ENCODE measurements around the gene ANKRD39. TPM values are rescaled to one million over a fixed set of nuclear protein-coding genes. Genes with fewer than 3 reads are reported as not detected.

Gene ANKRD39
- total RNA-seq, 1 donor from 2014 or later: 21.5 TPM

- DNase-seq (ENCODE audit: extremely low read depth, low read depth, low spot score): no peak
These were observed 1.9 kb upstream of the ANKRD39 start for GRCh38 chr2:96859681-96860064.

- no peak for DNase-seq (ENCODE audit: extremely low read depth, low read depth, low spot score)
These were observed 1.4 kb upstream of the ANKRD39 start for GRCh38 chr2:96859099-96859649.

GRCh38 chr2:96856776-96857666 is 795 bp downstream of the ANKRD39 start:
- DNase-seq (ENCODE audit: extremely low read depth, low read depth, low spot score): no peak

- DNase-seq (ENCODE audit: extremely low read depth, low read depth, low spot score): no peak
These were observed 4.5 kb downstream of the ANKRD39 start for GRCh38 chr2:96853321-96853720.

- no peak for DNase-seq (ENCODE audit: extremely low read depth, low read depth, low spot score)
These were observed 5.1 kb downstream of the ANKRD39 start for GRCh38 chr2:96852667-96853066.

GRCh38 chr2:96848264-96848663 is 9.6 kb downstream of the ANKRD39 start:
- DNase-seq (ENCODE audit: extremely low read depth, low read depth, low spot score): no peak

- no peak for DNase-seq (ENCODE audit: extremely low read depth, low read depth, low spot score)
These were observed 10.2 kb downstream of the ANKRD39 start for GRCh38 chr2:96847586-96847985.

GRCh38 chr2:96846825-96847224 is 11.0 kb downstream of the ANKRD39 start:
- DNase-seq (ENCODE audit: extremely low read depth, low read depth, low spot score): no peak

GRCh38 chr2:96844405-96844808 is 13.4 kb downstream of the ANKRD39 start:
- no peak for DNase-seq (ENCODE audit: extremely low read depth, low read depth, low spot score)

- no peak for DNase-seq (ENCODE audit: extremely low read depth, low read depth, low spot score)
These were observed 14.1 kb downstream of the ANKRD39 start, which contains the start of gene ANKRD23 for GRCh38 chr2:96843538-96844268. Gene ANKRD23 (minus strand): TSS chr2:96844021. CDS start chr2:96843992, 29 bp downstream.

- no peak for DNase-seq (ENCODE audit: extremely low read depth, low read depth, low spot score)
These were observed 15.2 kb downstream of the ANKRD39 start for GRCh38 chr2:96842600-96842999.

- no peak for DNase-seq (ENCODE audit: extremely low read depth, low read depth, low spot score)
These were observed 15.9 kb downstream of the ANKRD39 start for GRCh38 chr2:96841701-96842495.

- DNase-seq (ENCODE audit: extremely low read depth, low read depth, low spot score): no peak
These were observed 17.7 kb downstream of the ANKRD39 start for GRCh38 chr2:96839875-96840850.

GRCh38 chr2:96839293-96839874 is 18.4 kb downstream of the ANKRD39 start:
- no peak for DNase-seq (ENCODE audit: extremely low read depth, low read depth, low spot score)

GRCh38 chr2:96838345-96839292 is 19.2 kb downstream of the ANKRD39 start:
- DNase-seq (ENCODE audit: extremely low read depth, low read depth, low spot score): no peak

- DNase-seq (ENCODE audit: extremely low read depth, low read depth, low spot score): no peak
These were observed 20.2 kb downstream of the ANKRD39 start for GRCh38 chr2:96837575-96837974.

GRCh38 chr2:96835830-96836229 is 22.0 kb downstream of the ANKRD39 start:
- no peak for DNase-seq (ENCODE audit: extremely low read depth, low read depth, low spot score)

Measured in glomerular endothelial cell (primary cell).